Osteoblast (primary cell): ENCODE data around the gene ZNF267. TPM values are rescaled to one million over a fixed set of nuclear protein-coding genes. Genes with fewer than 3 reads are reported as not detected.

Experiments used
- DNase-seq: peaks from one replicate; pipeline ENCODE4 v3.0.0; 2011; ENCODE audit warnings: low spot score, mixed read lengths; ENCODE audit not compliant: insufficient read length; ENCODE audit errors: missing footprints
- H2AFZ ChIP-seq: 2 replicates; pipeline ENCODE4 v1.6.0; 2011; ENCODE audit warnings: mild to moderate bottlenecking, low read length
- H3K27ac ChIP-seq: 2 replicates; pipeline ENCODE4 v1.5.1; 2011; ENCODE audit warnings: mild to moderate bottlenecking, low read depth, low read length, moderate library complexity
- H3K27me3 ChIP-seq: 2 replicates; pipeline ENCODE4 v1.6.0; 2012; ENCODE audit warnings: mild to moderate bottlenecking, control low read depth, inconsistent platforms, low read length, moderate library complexity; ENCODE audit not compliant: insufficient read depth
- H3K36me3 ChIP-seq: 2 replicates; pipeline ENCODE4 v1.5.1; 2011; ENCODE audit warnings: mild to moderate bottlenecking, low read length, control low read depth, moderate library complexity; ENCODE audit not compliant: insufficient read depth
- H3K4me1 ChIP-seq: 2 replicates; pipeline ENCODE4 v1.5.1; 2011; ENCODE audit warnings: mild to moderate bottlenecking, low read length, control low read depth, moderate library complexity; ENCODE audit not compliant: insufficient read depth
- H3K4me2 ChIP-seq: 2 replicates; pipeline ENCODE4 v1.6.0; 2011; ENCODE audit warnings: mild to moderate bottlenecking, low read length; ENCODE audit not compliant: insufficient read depth
- H3K4me3 ChIP-seq: fragments of 200-600 bp; sonication (generic); 3 replicates; pipeline ENCODE4 v1.5.1; 2012; ENCODE audit warnings: mild to moderate bottlenecking, low read length, inconsistent platforms; ENCODE audit not compliant: insufficient read depth
- H3K79me2 ChIP-seq: 2 replicates; pipeline ENCODE4 v1.6.0; 2012; ENCODE audit warnings: mild to moderate bottlenecking, low read length, control low read depth, inconsistent platforms; ENCODE audit not compliant: insufficient read depth
- H3K9me3 ChIP-seq: 2 replicates; pipeline ENCODE4 v1.5.1; 2011; ENCODE audit warnings: low read depth, low read length, control low read depth
- H4K20me1 ChIP-seq: 2 replicates; pipeline ENCODE4 v1.6.0; 2012; ENCODE audit warnings: mild to moderate bottlenecking, low read length, control low read depth; ENCODE audit not compliant: insufficient read depth
- CTCF ChIP-seq: IDR thresholded peaks from 2 replicates; pipeline ENCODE4 v1.5.1; 2011; ENCODE audit warnings: mild to moderate bottlenecking, low read depth, low read length, moderate library complexity; ENCODE audit errors: extremely low read depth
- total RNA-seq: library from RNA; depleted of rRNA; stranded (reverse); fragments of >200 nt; gene quantifications from 2 replicates; pipeline ENCODE4 v1.2.3, GENCODE V29; 2012

Gene ZNF267
- total RNA-seq, 1 donor, result 9.8 TPM

GRCh38 chr16:31871510-31871909 is 2.1 kb upstream of the ZNF267 start:
- H3K9me3 ChIP-seq, result no peaks in the 10 kb centered on the region
- no peaks in the 10 kb centered on the region for H4K20me1 ChIP-seq
- no peak for DNase-seq
- no peak overlapping the region for H2AFZ ChIP-seq
- H3K4me3 ChIP-seq, result no peak overlapping the region
- TF ChIP-seq CTCF, result no peak
- no peaks in the 10 kb centered on the region for H3K27me3 ChIP-seq
- no peaks in the 10 kb centered on the region for H3K36me3 ChIP-seq
- peaks cover 35% of the 10 kb centered on the region for H3K4me1 ChIP-seq
- H3K79me2 ChIP-seq, result peaks cover 29% of the 10 kb centered on the region
- no peak overlapping the region for H3K27ac ChIP-seq
- no peak overlapping the region for H3K4me2 ChIP-seq

GRCh38 chr16:31872201-31872600 is 1.4 kb upstream of the ZNF267 start:
- Histone ChIP-seq H3K79me2 (peaks cover 33% of the 10 kb centered on the region), H3K9me3 (no peaks in the 10 kb centered on the region), H4K20me1 (no peaks in the 10 kb centered on the region), H3K4me1 (peaks cover 41% of the 10 kb centered on the region), H3K27ac (no peak overlapping the region), H2AFZ (peak overlapping the region; percentile 18), H3K27me3 (no peaks in the 10 kb centered on the region), H3K4me3 (no peak overlapping the region), H3K36me3 (no peaks in the 10 kb centered on the region), H3K4me2 (no peak overlapping the region)
- DNase-seq, result no peak
- TF ChIP-seq CTCF, result no peak

GRCh38 chr16:31874366-31875111 is 932 bp downstream of the ZNF267 start:
- H3K4me2 ChIP-seq, result peak overlapping the region; percentile 95
- H4K20me1 ChIP-seq, result peaks cover 8% of the 10 kb centered on the region
- peak overlapping the region; percentile 80 for H2AFZ ChIP-seq
- no peak for TF ChIP-seq CTCF
- H3K79me2 ChIP-seq, result peaks cover 52% of the 10 kb centered on the region
- peak overlapping the region; percentile 96 for H3K27ac ChIP-seq
- peak overlapping the region; percentile 95 for H3K4me3 ChIP-seq
- H3K36me3 ChIP-seq, result peaks cover 6% of the 10 kb centered on the region
- no peaks in the 10 kb centered on the region for H3K9me3 ChIP-seq
- DNase-seq, result peak; percentile 62
- H3K27me3 ChIP-seq, result no peaks in the 10 kb centered on the region
- H3K4me1 ChIP-seq, result peaks cover 43% of the 10 kb centered on the region

- Histone ChIP-seq H2AFZ (no peak overlapping the region), H3K27me3 (no peaks in the 10 kb centered on the region), H3K4me2 (peak overlapping the region; percentile 95), H3K36me3 (peaks cover 6% of the 10 kb centered on the region), H3K79me2 (peaks cover 59% of the 10 kb centered on the region), H4K20me1 (peaks cover 8% of the 10 kb centered on the region), H3K4me3 (peak overlapping the region; percentile 95), H3K4me1 (peaks cover 40% of the 10 kb centered on the region), H3K27ac (peak overlapping the region; percentile 96), H3K9me3 (no peaks in the 10 kb centered on the region)
- TF ChIP-seq CTCF, result no peak
- DNase-seq, result peak; percentile 80
These were observed 1.7 kb downstream of the ZNF267 start for GRCh38 chr16:31875112-31875803.
